RWPE2 (cell line): Measurements from ENCODE around the gene FASTKD2.

Source experiments
- ATAC-seq: fragments of 200-7000 bp; cut with Tn5 transposase; 3 replicates; pipeline ENCODE4 v1.9.1; 2021; ENCODE audit warnings: low read depth
- DNase-seq: peaks from one replicate; pipeline ENCODE4 v3.0.0-alpha.2; 2020; ENCODE audit warnings: low spot score
- H3K27ac ChIP-seq: fragments of 450-650 bp; 2 replicates; pipeline ENCODE4 v1.5.1; 2017; ENCODE audit warnings: mild to moderate bottlenecking; ENCODE audit not compliant: poor library complexity, severe bottlenecking
- H3K27me3 ChIP-seq: fragments of 250-450 bp; sonication (Bioruptor Pico); 2 replicates; pipeline ENCODE4 v1.5.1; 2021; ENCODE audit warnings: mild to moderate bottlenecking, moderate library complexity; ENCODE audit not compliant: insufficient read depth, poor library complexity, severe bottlenecking
- H3K36me3 ChIP-seq: fragments of 250-450 bp; sonication (Bioruptor Pico); 2 replicates; pipeline ENCODE4 v1.5.1; 2020; ENCODE audit warnings: low read depth, mild to moderate bottlenecking, moderate library complexity
- H3K4me1 ChIP-seq: fragments of 250-450 bp; sonication (Bioruptor Pico); 2 replicates; pipeline ENCODE4 v1.5.1; 2021; ENCODE audit warnings: mild to moderate bottlenecking, moderate library complexity; ENCODE audit not compliant: insufficient read depth, poor library complexity, severe bottlenecking
- H3K4me3 ChIP-seq: fragments of 250-450 bp; sonication (Bioruptor Pico); 2 replicates; pipeline ENCODE4 v1.5.1; 2021; ENCODE audit warnings: mild to moderate bottlenecking, moderate library complexity; ENCODE audit not compliant: severe bottlenecking
- H3K9me3 ChIP-seq: fragments of 250-450 bp; sonication (Bioruptor Pico); 2 replicates; pipeline ENCODE4 v1.5.1; 2021; ENCODE audit warnings: mild to moderate bottlenecking, moderate library complexity; ENCODE audit not compliant: severe bottlenecking
- TF ChIP-seq, protein P1 (sequence below): fragments of 450-650 bp; IDR thresholded peaks from one replicate; pipeline ENCODE4 v1.5.1; 2017; ENCODE audit warnings: mild to moderate bottlenecking, moderate library complexity; ENCODE audit not compliant: poor library complexity, severe bottlenecking

FASTKD2 gene

DNA sequence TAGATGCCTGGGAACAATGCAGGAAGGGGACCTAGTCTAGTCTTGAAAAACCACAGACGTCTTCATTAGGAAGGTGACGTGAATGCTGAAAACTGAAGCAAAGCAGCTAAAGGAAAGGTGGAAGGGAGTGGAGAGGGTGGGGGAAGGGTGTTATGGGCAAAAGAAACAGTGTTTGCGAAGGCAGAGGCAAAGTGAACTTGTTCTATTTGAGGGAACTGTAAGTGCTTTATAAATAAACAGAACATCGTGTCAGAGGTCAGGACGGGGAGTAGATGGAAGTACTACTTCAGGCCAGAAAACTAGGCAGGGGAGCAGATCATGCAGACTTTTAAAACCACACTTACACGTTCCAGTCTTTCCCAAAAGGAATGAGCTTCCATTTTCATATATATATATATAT, 57.8 kb downstream of the FASTKD2 start:
- H3K36me3 ChIP-seq, result no peaks in the 10 kb centered on the region
- ATAC-seq, result no peak
- H3K9me3 ChIP-seq, result no peaks in the 10 kb centered on the region
- no peak for DNase-seq
- H3K27ac ChIP-seq, result no peak overlapping the region
- no peaks in the 10 kb centered on the region for H3K27me3 ChIP-seq
- no peaks in the 10 kb centered on the region for H3K4me1 ChIP-seq
- TF ChIP-seq, protein P1, sequence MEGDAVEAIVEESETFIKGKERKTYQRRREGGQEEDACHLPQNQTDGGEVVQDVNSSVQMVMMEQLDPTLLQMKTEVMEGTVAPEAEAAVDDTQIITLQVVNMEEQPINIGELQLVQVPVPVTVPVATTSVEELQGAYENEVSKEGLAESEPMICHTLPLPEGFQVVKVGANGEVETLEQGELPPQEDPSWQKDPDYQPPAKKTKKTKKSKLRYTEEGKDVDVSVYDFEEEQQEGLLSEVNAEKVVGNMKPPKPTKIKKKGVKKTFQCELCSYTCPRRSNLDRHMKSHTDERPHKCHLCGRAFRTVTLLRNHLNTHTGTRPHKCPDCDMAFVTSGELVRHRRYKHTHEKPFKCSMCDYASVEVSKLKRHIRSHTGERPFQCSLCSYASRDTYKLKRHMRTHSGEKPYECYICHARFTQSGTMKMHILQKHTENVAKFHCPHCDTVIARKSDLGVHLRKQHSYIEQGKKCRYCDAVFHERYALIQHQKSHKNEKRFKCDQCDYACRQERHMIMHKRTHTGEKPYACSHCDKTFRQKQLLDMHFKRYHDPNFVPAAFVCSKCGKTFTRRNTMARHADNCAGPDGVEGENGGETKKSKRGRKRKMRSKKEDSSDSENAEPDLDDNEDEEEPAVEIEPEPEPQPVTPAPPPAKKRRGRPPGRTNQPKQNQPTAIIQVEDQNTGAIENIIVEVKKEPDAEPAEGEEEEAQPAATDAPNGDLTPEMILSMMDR, result no peak
- no peak overlapping the region for H3K4me3 ChIP-seq

DNA sequence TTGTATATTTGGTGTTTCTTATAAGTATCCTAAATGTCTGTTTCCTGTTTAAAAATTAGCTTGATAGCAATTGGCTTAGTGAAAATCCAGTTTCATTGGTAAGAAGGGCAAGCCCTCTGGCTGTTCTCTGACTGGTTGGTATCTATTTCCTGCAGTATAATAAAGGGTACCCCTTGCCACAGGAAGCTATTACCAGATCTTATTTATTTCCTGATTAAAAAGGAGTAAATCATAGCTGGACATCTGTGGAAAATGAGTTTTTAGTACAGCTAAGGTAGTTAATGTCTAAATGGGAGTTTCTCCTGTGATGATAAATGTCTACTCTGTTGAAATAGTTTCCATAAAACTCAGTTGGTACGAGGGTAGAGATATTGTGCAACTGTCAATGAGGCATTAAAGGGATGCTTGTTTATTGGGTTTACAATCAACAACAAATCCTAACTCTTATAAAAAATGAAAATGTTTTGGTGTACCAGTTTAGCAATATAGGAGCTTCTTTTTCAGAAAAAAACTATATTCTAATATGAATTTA, 58.7 kb downstream of the FASTKD2 start:
- ATAC-seq (no peak), DNase-seq (no peak)
- no peak overlapping the region for H3K4me3 ChIP-seq
- no peaks in the 10 kb centered on the region for H3K9me3 ChIP-seq
- no peaks in the 10 kb centered on the region for H3K27me3 ChIP-seq
- H3K36me3 ChIP-seq, result no peaks in the 10 kb centered on the region
- H3K27ac ChIP-seq, result no peak overlapping the region
- H3K4me1 ChIP-seq, result no peaks in the 10 kb centered on the region
- TF ChIP-seq, protein P1, result no peak

DNA sequence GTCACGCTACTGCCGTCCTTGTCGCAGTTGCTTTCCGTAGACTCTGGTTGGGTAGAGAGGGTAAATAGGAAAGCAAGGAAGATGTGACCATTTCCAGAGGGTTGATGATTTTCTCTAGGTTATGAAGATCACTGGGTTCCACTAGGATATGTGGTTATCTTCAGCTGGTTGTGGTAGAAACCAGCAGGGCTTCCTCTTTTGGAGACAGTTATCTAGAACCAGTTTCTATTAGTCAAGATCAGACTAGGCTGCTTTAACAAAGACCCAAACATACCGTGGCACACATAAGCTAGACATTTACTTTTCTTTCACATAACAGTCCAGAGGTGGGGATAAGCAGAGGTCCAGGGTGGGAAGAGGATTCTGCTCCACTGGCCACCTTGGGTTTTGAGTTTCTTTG, 59.6 kb downstream of the FASTKD2 start:
- no peak for ATAC-seq
- Histone ChIP-seq H3K27ac (no peak overlapping the region), H3K4me3 (no peak overlapping the region), H3K4me1 (no peaks in the 10 kb centered on the region), H3K9me3 (no peaks in the 10 kb centered on the region), H3K36me3 (no peaks in the 10 kb centered on the region), H3K27me3 (no peaks in the 10 kb centered on the region)
- no peak for DNase-seq
- TF ChIP-seq, protein P1, result no peak

DNA sequence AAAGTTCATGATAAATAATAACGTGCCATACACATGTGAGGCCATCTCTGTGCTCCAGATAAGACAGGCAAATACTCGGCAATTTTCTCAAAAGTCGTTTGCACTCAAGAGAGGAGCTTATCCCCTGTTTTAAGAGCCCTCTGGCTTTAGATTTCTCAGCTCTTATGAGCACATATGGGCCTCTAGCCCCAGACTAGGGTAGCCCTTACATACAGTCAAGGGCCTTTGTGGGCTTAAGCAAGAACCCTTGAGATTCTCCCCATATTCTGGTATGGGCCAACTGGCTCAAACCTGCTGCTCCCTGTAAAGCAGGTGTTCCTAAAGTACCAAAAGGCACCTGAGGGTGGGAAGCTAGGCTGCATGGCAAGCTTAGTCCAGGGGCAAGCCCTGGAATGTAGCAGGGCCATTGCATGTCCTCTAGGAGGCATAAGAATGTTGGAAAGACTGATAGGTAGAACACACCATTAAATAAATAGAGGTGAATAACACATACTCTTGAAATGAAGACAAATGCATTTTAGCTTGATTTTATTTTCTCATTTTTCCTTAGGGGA, 66.1 kb downstream of the FASTKD2 start:
- Histone ChIP-seq H3K27ac (no peak overlapping the region), H3K4me3 (no peak overlapping the region), H3K4me1 (no peaks in the 10 kb centered on the region), H3K36me3 (no peaks in the 10 kb centered on the region), H3K27me3 (no peaks in the 10 kb centered on the region), H3K9me3 (no peaks in the 10 kb centered on the region)
- ATAC-seq (no peak), DNase-seq (no peak)
- TF ChIP-seq, protein P1, result no peak

DNA sequence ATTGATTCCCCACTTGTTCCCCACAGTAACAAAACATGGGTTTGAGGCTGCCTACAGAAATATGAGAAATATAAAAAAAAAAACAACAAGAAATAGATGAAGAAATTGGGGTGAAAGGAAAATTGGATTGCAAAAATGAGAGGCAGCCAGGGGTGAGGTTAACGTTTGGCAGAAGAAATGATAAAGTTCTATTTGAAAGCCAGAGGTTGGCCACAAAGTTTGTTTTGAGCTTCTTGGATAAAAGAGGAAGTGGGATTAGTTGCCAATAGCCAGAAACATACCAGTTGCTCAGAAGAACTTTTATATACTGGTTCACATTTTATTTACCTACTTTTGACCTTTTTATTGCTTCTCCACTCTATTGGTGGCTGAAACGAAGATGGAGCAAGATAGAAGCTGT, 67.5 kb downstream of the FASTKD2 start:
- no peaks in the 10 kb centered on the region for H3K4me1 ChIP-seq
- no peaks in the 10 kb centered on the region for H3K27me3 ChIP-seq
- H3K27ac ChIP-seq, result no peak overlapping the region
- no peaks in the 10 kb centered on the region for H3K9me3 ChIP-seq
- DNase-seq (no peak), ATAC-seq (no peak)
- no peaks in the 10 kb centered on the region for H3K36me3 ChIP-seq
- no peak overlapping the region for H3K4me3 ChIP-seq
- TF ChIP-seq, protein P1, result no peak
